ENCODE data around the gene DCDC1.
A peak's percentile ranks its signal among the peaks of the same experiment; 100 is the strongest.

DCDC1 gene

GRCh38 chr11:31236143-31236542 is 133.4 kb downstream of the DCDC1 start:
- no peak for DNase-seq

- no peak for DNase-seq
These were observed 136.1 kb downstream of the DCDC1 start for GRCh38 chr11:31233425-31233824.

DNA sequence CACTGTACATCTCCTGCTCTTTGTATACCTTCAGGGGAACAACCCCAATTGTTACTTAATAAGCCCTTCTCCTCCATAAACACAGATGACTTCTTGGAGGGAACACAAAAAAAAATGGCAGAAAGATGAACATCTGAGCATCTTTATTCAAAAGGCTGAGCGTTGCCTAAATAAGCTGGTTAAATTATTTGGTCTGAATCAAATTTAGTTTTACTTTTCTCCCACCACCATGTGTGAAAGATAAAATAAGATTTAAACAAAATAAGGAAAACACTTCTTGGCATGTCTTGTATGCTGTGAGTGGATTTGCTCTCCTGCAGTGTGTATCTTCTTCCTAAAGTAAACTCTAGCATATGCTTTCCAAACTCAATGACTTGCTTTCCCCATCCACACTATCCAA is 137.9 kb downstream of the DCDC1 start:
- no peak for DNase-seq

DNA sequence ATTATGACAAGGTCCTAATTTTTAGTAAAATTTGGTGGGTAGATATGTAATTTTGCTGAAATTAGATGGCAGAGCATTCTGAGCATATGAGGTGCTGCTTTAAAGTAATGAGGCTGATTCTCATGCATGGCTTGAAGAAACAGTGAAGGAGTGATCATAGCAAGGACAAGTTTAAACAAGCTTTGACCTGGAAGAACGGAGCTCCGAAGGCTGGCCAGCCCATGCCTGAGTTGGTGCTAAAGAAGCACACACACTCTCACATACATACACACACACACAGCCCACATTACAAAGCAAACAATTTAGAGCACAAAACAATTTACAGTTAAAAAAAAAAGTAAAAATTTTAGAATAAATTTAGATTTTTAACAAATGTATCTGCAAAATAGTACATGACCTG is 150.7 kb downstream of the DCDC1 start:
- no peak for DNase-seq

DNA sequence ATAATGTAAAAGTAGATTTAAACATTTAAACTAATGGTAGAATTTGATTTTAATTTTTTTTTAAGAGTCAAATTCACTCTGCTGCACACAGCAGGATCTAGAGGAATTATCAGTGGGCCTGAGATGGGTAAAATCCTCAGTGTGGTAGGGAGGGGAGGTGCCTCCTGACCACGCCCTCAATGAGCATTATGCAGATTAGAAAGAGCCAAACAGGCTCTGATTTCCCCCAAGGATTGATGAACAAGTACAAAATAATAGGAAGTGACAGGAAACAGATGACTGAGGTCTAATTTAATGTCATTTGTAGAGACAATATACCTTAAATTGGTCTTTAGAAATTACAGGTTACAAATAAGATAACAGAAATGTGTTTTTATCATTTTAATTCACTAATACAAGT is 155.2 kb downstream of the DCDC1 start:
- DNase-seq: no peak

DNA sequence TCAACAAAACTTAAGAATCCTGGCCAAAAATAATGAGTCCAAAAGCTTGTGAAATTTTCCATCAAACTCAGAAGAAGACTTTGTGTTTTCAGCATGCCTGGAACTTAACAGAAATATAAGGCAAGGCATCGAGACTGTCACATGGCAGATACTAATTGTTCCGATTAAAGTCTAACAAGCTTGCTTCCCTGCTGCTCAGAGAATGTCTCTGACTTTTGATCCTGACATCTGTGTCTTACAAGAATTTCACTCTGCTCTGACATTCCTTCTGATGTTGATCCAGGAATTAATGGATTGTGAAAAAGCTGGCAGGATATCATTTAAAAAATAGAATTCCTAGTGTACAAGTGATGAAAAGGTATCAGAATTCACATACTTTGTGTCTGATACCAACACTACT is 170.2 kb downstream of the DCDC1 start:
- no peak for DNase-seq

DNA sequence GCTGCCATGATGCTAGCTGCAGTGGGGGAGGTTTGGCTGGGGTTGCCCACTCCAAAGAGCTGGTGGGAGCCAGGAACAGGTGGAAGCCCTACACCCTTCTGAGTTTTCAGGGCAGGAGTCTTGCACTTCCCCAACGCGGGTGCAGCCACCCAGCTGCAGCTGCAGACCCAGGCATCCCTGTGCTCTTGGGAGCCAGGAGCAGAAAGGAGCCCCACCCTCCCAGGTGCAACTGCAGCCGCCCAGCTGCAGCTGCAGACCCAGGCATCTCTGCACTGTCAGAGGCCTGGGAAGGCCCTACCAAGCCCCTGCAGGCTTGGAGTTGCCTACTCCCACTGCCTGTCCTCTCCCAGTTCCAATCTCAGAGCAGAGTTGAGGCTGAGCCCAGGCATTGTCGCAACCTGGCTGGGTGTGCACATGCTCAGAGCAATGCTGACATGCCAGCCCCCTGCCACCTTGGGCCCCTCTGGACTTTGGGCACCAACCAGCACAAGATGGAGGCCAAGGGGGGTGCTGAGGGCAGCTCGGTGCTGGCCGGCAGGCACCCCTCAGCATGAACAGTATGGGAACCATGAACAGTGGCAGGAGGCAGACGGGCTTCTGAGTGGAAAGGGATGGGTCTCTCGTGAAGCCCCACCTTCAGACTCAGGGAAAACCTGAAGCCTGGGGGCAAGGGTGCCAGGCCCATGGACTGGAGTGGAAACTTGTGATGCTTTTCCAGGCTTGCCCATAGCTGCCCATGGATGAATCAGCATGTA is 195.4 kb downstream of the DCDC1 start:
- no peak for DNase-seq

GRCh38 chr11:31160504-31161422 is 208.8 kb downstream of the DCDC1 start:
- DNase-seq: no peak

- no peak for DNase-seq
These were observed 218.7 kb downstream of the DCDC1 start for GRCh38 chr11:31150841-31151240.

GRCh38 chr11:31150011-31150410 is 219.5 kb downstream of the DCDC1 start:
- no peak for DNase-seq

DNA sequence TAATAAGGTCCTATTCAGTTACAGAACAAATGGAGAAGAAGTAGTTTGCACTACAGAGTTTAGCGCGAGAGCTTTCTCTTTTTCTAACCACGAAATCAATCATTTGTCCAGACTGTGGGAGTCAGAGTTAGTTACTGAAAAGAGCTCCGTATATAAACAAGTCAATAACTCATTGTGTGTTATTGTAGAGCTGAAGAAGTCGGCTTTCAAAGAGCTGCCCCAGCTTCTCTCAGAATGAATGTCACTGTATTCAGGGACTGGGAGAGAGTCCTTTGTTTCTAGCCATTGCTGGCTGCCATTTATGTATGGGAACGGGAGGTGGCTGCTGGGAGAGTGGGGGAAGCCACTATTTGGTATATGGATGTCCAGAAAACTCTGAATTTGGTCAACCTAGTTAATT is 227.8 kb downstream of the DCDC1 start:
- peak in 7 of 14 donors; percentile 2 to 40 (median 24) for DNase-seq

DNA sequence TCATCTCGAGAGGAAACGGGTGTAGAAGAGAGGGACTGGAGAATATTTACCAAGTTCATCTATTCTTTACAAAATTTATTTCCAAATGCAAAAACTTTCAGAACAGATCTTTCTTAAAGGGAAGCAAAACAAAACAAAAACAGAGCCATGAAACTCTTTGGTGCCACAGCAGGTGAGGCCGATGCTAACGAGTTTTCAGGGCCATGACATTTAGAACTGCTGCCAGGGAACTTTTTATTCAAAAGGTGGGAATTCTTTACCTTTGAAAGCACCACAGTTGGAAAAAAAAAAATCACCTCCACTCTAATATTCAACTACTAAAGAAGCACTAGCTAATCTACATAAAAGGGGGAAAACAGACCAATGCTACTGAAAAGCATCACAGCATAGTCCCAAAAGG is 230.1 kb downstream of the DCDC1 start:
- no peak for DNase-seq

DNA sequence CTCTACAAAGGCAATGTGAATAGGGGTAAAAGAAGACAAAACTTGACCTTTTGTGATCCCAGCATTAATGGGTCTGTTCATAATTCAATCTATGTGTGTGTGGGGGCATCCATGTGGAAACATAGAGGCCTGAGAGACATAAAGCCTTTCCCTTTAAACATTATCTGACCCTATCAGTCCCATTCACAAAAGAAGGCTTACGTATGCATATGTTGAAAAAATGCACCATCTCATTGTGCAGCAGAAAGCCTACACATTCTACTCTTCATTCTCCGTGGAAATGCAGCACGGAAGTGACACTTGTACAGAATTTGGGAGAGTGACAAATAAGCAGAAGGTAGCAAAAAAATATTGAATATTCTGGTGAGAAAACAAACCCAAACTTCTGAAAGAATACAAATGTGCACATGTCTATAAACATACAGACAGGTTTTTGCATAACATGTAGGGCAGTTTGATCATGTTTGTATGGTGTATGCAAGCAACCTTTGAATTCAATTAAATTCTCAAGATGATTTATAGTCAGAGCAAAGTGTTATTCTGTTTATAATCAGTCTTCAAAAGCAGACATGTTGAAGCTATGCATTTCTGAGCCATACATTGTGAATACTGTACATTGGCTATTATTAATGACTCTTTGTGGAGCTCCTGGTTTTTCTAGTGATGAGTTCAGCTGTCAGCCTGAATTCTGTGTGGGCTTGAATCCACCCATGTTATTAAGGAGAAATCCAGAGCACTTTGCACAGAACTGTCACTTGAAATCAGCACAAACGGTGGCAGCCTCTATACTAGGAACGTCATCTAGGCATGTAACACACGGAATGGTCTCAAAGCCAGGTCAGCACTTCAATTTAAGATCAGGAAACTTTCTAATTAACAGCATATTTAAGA is 236.8 kb downstream of the DCDC1 start:
- DNase-seq: no peak

GRCh38 chr11:31131760-31132159 is 237.8 kb downstream of the DCDC1 start:
- DNase-seq: no peak

DNA sequence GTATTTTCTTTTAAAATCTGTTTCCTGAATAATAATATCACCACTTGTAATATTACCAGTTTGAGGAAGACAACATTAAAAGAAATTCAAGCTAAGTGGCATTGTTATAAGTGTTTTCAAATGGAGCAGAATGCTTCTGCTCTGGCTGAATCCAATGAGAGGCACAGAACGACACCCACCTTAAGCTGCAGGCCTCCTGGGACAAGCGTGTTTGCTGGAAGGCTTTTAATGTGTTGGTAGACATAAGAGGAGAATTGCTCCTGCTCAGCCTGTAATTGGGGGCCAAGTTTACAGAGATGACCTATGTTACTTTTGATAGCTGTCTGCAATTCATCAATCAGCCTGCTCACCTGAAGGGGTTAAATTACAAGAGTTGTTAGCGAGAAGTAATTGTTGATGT is 242.2 kb downstream of the DCDC1 start:
- DNase-seq: no peak

DNA sequence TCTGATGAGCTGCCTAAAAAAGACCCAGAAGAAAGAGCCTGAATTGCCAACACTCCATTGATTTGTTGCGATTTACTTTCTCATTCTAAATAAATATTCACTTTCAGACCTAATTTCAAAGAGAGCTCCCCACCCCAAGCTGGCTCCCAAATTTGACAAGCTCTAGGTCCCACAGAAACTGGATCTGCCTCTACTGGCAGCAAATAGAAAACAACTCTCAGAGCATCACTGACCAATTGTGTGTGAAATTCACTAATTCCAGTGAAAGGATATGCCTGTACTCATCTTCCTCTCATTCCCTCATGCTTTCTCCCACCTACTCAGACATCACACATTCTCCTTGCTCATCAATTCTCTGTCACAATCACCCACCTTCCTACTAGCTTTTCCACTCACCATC is 249.1 kb downstream of the DCDC1 start:
- no peak for DNase-seq

- peak in 1 of 14 donors; percentile 17 for DNase-seq
These were observed 251.0 kb downstream of the DCDC1 start for GRCh38 chr11:31118566-31118965.

- no peak for DNase-seq
These were observed 252.5 kb downstream of the DCDC1 start for GRCh38 chr11:31117038-31117437.

DNA sequence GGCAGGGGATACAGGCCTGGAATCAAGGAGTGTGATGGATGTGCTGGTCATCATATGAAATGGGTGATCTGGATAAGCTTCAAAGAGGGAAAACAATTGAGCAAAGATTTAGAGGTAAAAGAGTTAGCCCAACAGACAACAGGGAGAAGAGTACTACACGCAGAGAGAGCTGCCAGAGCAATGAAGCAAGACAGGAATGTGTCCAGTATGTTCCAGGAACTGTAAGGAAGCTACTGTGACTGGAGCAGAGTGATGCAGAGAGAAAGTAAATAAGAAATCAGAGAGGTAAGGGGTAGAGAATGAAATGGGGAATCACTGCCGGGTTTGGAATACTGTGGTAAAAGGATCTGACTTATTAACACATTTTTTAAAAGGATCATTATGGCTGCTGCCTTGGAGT is 255.1 kb downstream of the DCDC1 start:
- no peak for DNase-seq

DNA sequence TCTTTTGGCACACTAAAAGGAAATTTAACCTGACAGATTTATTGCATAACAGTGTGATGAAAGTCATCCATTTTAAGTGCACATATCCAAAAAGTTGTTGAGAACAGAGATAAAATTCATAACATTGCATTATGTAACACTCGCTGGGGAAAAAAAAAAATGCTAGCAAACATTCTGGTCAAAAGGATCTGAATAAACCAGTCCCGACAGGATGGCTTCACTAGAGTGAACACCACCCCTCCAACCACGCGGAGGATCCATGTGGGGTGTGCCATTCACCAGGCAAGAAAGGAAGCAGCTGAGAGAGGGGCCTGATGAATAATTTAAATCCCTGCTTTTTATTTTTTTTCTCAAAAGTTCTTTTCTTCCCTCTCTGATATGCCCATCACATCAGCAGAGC is 258.7 kb downstream of the DCDC1 start:
- no peak for DNase-seq

DNA sequence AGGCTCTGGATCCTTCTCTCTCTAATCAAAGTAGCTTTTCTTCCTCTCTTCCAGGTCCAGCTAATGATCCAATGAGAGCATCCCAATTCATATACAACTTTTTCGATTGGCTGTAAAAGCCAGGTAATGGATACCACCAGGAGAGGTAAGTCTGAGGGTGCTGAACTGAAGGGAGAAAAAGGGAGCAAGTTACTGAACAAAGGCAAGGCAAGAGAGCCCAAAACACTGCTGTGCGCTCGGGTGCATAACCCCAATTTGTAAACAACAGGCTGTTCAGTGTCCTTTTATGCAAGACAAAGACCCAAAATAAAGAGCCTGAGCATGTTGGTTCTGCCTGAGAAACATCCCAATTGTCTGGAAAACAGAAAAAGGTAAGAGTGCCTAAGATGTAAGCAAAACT is 260.1 kb downstream of the DCDC1 start:
- DNase-seq: no peak

GRCh38 chr11:31107649-31108048 is 261.9 kb downstream of the DCDC1 start:
- DNase-seq: no peak

Measured in C1 segment of cervical spinal cord (tissue), 14 donors.